Gastrocnemius medialis (tissue), 4 donors: ENCODE data around the gene AP5S1. TPM values are rescaled to one million over a fixed set of nuclear protein-coding genes. Genes with fewer than 3 reads are reported as not detected.

Source experiments
- ATAC-seq, 2 donors: fragments of 150-250 bp; one replicate each; pipeline ENCODE4 v1.9.1; 2016
- DNase-seq, 2 donors: peaks; one replicate each; pipeline ENCODE4 v3.0.0-alpha.2; 2019
- H3K27ac ChIP-seq, 4 donors: fragments of 200-600 bp; sonication (generic); 1 replicate in 1 of 4; 2 replicates in 3 of 4; pipeline ENCODE4 v1.5.1; 2016 to 2018; ENCODE audit warnings: mild to moderate bottlenecking in 2 of 4, moderate library complexity in 1 of 4
- H3K27me3 ChIP-seq, 3 donors: fragments of 200-600 bp; sonication (generic) in 2 of 3; 1 replicate in 1 of 3; 2 replicates in 2 of 3; pipeline versions ENCODE4 v1.5.1 to v1.6.0; 2016 to 2019; ENCODE audit warnings: mild to moderate bottlenecking in 1 of 3, moderate library complexity in 1 of 3
- H3K36me3 ChIP-seq, 2 donors: fragments of 200-600 bp; sonication (generic) in 1 of 2; one replicate each; pipeline ENCODE4 v1.5.1; 2017 to 2018
- H3K4me1 ChIP-seq, 2 donors: fragments of 200-600 bp; sonication (generic) in 1 of 2; one replicate each; pipeline ENCODE4 v1.5.1; 2016 to 2017; ENCODE audit warnings: mild to moderate bottlenecking in 2 of 2
- H3K4me3 ChIP-seq, 4 donors: fragments of 200-600 bp; sonication (generic) in 3 of 4; 1 replicate in 1 of 4; 2 replicates in 3 of 4; pipeline ENCODE4 v1.5.1; 2016 to 2019; ENCODE audit warnings: mild to moderate bottlenecking in 2 of 4
- H3K9me3 ChIP-seq, 3 donors: fragments of 200-600 bp; sonication (generic) in 2 of 3; 1 replicate in 1 of 3; 2 replicates in 2 of 3; pipeline ENCODE4 v1.5.1; 2016 to 2019
- POLR2A ChIP-seq, 2 donors: fragments of 450-650 bp; IDR thresholded peaks; one replicate each; pipeline ENCODE4 v1.6.1; 2017; ENCODE audit warnings: antibody characterized with exemption in 2 of 2, mild to moderate bottlenecking in 2 of 2, moderate library complexity in 2 of 2
- in situ Hi-C, 4 donors: fragments of 200-750 bp; cut with MboI; loops; one replicate each; pipeline versions ENCODE4 v1.15.0 to v1.8.0; 2017; ENCODE audit warnings: low sequenced_read_pairs in 4 of 4
- intact Hi-C: fragments of 100-400 bp; cut with DNase I; formaldehyde crosslinking; loops from one replicate; pipeline ENCODE4 v1.15.1; 2023; ENCODE audit warnings: low total_unique reads
- total RNA-seq, 4 donors: library from RNA; depleted of rRNA; stranded (reverse); fragments of >200 nt; gene quantifications; one replicate each; pipeline versions ENCODE4 v1.1.0 to v1.2.3, GENCODE V29; 2016
- TF ChIP-seq, protein P1 (sequence below), 5 experiments: fragments of 450-650 bp in 3 of 5; fragments of 200-600 bp in 2 of 5; sonication (generic) in 2 of 5; IDR thresholded peaks in 4 of 5; conservative IDR thresholded peaks in 1 of 5; 1 replicate in 4 of 5; 2 replicates in 1 of 5; pipeline ENCODE4 v1.5.1; 2016 to 2019; ENCODE audit warnings: antibody characterized with exemption in 5 of 5, mild to moderate bottlenecking in 3 of 5, moderate library complexity in 3 of 5

AP5S1 gene
- total RNA-seq, 4 donors from 2014 or later = 11.6 to 20.9 (median 17.3) TPM

GRCh38 chr20:3873507-3873906 lies 53.2 kb downstream of the AP5S1 start:
- ATAC-seq (no peak), DNase-seq (no peak)
- no peaks in the 10 kb centered on the region for H3K27me3 ChIP-seq
- no peak overlapping the region for H3K4me3 ChIP-seq
- peaks cover 0 to 29% of the 10 kb centered on the region in 2 donors for H3K36me3 ChIP-seq
- H3K9me3 ChIP-seq = no peaks in the 10 kb centered on the region
- TF ChIP-seq, protein P1, sequence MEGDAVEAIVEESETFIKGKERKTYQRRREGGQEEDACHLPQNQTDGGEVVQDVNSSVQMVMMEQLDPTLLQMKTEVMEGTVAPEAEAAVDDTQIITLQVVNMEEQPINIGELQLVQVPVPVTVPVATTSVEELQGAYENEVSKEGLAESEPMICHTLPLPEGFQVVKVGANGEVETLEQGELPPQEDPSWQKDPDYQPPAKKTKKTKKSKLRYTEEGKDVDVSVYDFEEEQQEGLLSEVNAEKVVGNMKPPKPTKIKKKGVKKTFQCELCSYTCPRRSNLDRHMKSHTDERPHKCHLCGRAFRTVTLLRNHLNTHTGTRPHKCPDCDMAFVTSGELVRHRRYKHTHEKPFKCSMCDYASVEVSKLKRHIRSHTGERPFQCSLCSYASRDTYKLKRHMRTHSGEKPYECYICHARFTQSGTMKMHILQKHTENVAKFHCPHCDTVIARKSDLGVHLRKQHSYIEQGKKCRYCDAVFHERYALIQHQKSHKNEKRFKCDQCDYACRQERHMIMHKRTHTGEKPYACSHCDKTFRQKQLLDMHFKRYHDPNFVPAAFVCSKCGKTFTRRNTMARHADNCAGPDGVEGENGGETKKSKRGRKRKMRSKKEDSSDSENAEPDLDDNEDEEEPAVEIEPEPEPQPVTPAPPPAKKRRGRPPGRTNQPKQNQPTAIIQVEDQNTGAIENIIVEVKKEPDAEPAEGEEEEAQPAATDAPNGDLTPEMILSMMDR (IDR thresholded peaks at IDR 0.05 in 4 of 5, conservative IDR thresholded peaks at IDR 0.05 in 1 of 5) = no peak
- no peak for TF ChIP-seq POLR2A (IDR thresholded peaks at IDR 0.05)
- H3K27ac ChIP-seq = no peak overlapping the region
- in situ Hi-C loops = no loop called here
- peaks cover 5 to 16% of the 10 kb centered on the region in 2 donors for H3K4me1 ChIP-seq
- intact Hi-C loops = no loop called here

DNA sequence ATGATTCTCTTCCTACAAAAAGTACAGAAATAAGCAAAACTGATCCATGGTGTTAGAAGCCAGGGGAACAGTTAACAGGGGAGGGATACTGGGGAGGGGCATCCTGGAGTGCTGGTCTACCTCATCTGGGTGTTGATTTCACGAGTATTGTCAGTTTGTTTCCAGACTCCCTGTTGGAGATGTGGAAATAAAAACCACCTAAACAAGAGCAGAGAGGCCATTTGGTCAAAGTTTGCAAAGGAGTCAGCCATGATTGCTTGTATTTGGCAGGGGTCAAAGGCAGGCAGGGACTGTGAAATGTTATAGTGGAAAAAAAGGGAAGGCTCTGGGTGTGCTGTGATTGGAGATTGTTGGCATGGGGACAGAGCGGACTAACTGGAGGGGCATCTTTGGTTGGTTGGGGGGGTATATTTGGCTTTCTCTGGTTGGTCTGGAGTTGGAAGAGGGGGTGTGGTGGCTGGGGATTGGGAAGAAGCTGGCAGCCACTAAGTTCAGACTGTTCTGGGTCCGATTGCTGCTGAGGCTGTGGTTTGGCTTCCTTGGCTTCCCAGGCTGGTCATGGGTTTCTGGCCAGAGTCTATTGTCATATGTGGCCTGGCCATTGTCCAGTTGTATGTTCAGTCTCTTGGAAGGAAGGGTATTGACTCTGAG lies 54.0 kb downstream of the AP5S1 start:
- Histone ChIP-seq H3K27me3 (no peaks in the 10 kb centered on the region), H3K9me3 (no peaks in the 10 kb centered on the region), H3K4me3 (no peak overlapping the region), H3K27ac (no peak overlapping the region), H3K36me3 (peaks cover 0 to 29% of the 10 kb centered on the region in 2 donors), H3K4me1 (peaks cover 5 to 16% of the 10 kb centered on the region in 2 donors)
- in situ Hi-C loops (no loop called here), intact Hi-C loops (no loop called here)
- ATAC-seq = no peak
- no peak for TF ChIP-seq POLR2A (IDR thresholded peaks at IDR 0.05)
- TF ChIP-seq, protein P1 (IDR thresholded peaks at IDR 0.05 in 4 of 5, conservative IDR thresholded peaks at IDR 0.05 in 1 of 5) = no peak
- no peak for DNase-seq

DNA sequence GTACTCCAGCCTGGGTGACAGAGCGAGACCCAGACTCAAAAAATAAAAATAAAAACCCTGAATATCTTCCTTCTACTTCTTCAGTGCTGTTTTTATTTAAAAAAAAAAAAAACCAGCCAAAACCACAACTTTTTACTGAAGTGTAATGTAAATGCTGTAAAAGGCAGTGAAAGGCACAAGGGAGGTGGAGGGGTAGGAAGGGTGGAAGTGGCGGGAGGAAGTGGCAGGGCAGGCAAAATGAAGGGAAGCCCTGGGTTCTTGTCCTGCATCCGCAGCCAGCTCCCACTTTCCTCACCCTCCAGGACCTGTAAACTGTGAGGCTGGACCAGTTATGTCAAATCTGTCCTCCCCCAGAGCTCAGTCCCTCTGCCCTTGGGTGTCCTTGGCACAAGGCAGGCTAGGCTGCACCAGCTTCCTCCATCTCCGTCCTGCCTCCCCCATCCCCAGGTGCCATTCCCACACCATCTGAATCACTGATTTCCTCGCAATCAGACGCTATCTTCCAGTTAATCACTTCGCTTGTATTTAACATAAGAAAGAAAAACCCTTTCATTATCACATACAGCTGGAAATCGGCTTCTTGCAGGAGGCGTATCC lies 55.1 kb downstream of the AP5S1 start:
- ATAC-seq (no peak), DNase-seq (no peak)
- Histone ChIP-seq H3K27me3 (no peaks in the 10 kb centered on the region), H3K27ac (no peak overlapping the region), H3K9me3 (no peaks in the 10 kb centered on the region), H3K4me1 (peaks cover 5 to 16% of the 10 kb centered on the region in 2 donors), H3K4me3 (no peak overlapping the region), H3K36me3 (peaks cover 0 to 29% of the 10 kb centered on the region in 2 donors)
- TF ChIP-seq, protein P1 (IDR thresholded peaks at IDR 0.05 in 4 of 5, conservative IDR thresholded peaks at IDR 0.05 in 1 of 5) = no peak
- no peak for TF ChIP-seq POLR2A (IDR thresholded peaks at IDR 0.05)
- in situ Hi-C loops = loop anchor here in 1 of 4 donors (25.0 kb wide), 1 partner anchor 212 kb away; no protein-coding TSS in a partner anchor
- intact Hi-C loops = no loop called here

- H3K4me1 ChIP-seq = peaks cover 5 to 16% of the 10 kb centered on the region in 2 donors
- intact Hi-C loops = no loop called here
- H3K36me3 ChIP-seq = peaks cover 0 to 29% of the 10 kb centered on the region in 2 donors
Measured at GRCh38 chr20:3876000-3876399, 55.7 kb downstream of the AP5S1 start.

More at GRCh38 chr20:3876000-3876399, 55.7 kb downstream of the AP5S1 start:
- in situ Hi-C loops = loop anchor here in 1 of 4 donors (25.0 kb wide), 1 partner anchor 211 kb away; no protein-coding TSS in a partner anchor
- ATAC-seq (no peak), DNase-seq (no peak)
- Histone ChIP-seq H3K27me3 (no peaks in the 10 kb centered on the region), H3K9me3 (no peaks in the 10 kb centered on the region), H3K27ac (no peak overlapping the region), H3K4me3 (no peak overlapping the region)
- TF ChIP-seq POLR2A (IDR thresholded peaks at IDR 0.05) = no peak
- TF ChIP-seq, protein P1 (IDR thresholded peaks at IDR 0.05 in 4 of 5, conservative IDR thresholded peaks at IDR 0.05 in 1 of 5) = no peak
